Measurements from ENCODE around the gene ELAVL1.

The ELAVL1 gene

DNA sequence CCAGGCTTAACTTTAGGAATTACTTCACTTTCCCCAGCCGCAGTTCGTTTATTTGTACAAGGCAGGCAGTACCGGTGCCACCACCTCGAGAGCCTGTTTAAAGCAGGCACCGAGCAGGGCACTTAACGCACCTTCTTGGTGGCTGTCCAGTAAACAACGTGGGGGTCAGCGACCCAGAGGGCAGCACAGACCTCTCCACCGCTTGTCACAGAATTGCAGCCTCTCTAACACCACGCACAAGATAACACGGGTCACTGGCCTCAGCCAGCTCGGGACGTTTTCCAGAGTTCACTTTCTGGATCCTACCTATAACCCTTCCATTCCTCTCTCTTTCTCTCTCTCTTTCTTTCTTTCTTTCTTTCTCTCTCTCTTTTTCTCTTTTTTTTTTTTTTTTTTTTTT, 16.8 kb upstream of the ELAVL1 start:
- DNase-seq (ENCODE audit: extremely low read depth in 1 of 2, low read depth in 1 of 2): no peak

DNA sequence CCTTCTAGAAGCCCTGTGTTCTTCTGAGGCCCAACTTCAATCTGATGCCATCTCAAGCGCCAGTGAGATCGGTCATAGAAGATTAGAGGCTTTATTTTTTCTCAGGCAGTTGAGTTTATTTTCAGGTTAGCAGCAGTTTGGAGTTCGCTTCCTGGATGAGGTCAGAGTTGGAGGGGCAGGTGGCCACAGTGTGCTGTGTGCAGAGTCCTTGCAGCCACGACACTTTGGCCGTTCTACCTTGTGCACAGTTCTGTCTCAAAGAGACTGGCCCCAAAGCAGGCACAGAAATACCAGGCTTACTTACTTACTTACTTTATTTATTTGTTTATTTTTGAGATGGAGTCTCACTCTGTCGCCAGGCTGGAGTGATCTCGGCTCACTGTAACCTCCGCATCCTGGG, 15.9 kb upstream of the ELAVL1 start:
- DNase-seq (ENCODE audit: extremely low read depth in 1 of 2, low read depth in 1 of 2): no peak

DNA sequence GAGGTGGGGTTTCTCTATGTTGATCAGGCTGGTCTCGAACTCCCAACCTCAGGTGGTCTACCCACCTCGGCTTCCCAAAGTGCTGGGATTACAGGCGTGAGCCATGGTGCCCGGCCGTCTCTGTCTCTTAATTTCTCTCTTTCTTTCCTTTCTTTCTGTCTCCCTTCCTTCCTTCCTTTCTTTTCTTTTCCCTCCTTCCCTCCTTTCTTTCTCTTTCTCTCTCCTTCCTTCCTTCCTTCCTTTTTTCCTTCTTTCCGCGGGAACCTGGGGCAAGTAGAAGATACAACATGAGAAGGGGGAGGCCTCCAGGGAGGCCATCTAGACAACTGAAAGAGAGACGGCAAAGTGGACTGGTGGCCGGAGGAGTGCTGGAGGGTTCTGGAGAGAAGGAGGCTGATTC, 15.2 kb upstream of the ELAVL1 start:
- no peak for DNase-seq (ENCODE audit: extremely low read depth in 1 of 2, low read depth in 1 of 2)

DNA sequence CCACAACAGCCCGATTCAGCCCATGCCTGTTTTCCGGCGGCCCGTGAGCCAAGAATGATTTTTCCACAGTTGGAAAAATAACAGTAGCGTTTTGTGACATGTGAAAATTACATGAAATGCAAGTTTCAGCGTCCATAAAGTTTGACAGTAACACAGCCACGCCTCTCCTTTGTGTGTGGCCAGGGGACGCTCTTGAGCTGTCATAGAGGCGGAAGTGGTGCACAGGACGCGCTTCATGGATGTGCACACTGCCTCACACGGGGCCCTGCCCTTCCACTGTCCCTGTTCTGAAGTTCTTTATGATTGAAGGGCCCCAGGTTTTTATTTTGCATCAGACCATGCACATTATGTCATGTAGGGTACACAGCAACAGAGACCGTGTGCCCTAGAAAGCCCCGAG, 12.4 kb upstream of the ELAVL1 start:
- DNase-seq (ENCODE audit: extremely low read depth in 1 of 2, low read depth in 1 of 2): no peak

DNA sequence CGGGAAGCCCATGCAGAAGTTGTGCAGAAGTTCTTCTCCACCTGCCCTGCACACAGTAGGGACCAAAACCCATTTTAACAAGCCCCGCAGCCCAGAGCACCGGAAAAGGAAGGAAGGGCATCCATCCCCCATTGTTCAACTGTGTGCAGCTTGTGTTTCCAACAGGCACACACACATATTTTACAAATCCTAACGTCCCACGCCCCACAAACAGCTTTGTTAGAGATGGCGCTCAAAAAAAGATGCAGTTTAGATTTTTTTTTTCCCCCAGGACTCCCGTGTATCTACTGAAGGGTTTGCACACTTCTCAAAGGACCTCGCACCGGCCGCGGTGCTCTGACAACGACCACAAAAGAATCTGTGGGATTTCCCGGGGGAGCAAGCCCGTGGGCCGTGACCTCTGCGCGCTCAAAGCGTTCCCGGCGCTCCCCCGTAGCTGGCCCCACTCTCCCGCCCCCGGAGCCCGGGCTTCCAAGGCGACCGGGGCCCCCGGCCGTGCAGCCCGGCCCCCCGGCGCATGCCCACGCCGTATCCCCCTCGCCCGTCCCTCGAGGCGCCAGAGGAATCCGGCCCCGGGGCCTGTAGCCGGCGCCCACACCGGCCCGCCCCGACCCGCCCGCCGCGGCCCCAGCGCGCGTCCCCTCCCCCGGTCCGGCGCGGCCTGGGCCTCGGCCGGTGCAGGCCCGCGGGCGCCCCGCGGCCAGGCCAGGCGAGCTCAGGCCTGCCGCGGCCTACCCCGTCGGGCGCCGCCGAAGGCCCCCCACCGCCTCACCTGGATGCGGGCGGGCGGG, 523 bp downstream of the ELAVL1 start:
- DNase-seq (ENCODE audit: extremely low read depth in 1 of 2, low read depth in 1 of 2): no peak

DNA sequence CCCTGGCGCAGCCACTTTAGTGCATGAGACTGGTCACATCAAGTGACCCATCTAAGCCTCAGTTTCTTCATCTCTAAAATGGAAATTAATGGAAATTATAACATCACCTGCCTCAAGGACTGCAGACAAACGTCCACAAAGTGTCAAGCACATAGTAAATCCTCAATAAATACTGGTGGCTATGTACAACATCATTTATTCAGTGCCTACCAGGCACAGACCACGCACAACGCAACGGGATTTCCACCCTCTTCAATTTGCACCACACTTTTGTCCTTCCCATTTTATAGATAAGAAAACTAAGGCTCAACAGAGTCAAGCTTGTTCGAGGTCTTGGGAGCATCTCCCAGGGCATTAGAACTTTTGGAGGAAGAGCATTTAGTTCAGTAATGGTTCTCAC, 1.4 kb downstream of the ELAVL1 start:
- DNase-seq (ENCODE audit: extremely low read depth in 1 of 2, low read depth in 1 of 2): no peak

DNA sequence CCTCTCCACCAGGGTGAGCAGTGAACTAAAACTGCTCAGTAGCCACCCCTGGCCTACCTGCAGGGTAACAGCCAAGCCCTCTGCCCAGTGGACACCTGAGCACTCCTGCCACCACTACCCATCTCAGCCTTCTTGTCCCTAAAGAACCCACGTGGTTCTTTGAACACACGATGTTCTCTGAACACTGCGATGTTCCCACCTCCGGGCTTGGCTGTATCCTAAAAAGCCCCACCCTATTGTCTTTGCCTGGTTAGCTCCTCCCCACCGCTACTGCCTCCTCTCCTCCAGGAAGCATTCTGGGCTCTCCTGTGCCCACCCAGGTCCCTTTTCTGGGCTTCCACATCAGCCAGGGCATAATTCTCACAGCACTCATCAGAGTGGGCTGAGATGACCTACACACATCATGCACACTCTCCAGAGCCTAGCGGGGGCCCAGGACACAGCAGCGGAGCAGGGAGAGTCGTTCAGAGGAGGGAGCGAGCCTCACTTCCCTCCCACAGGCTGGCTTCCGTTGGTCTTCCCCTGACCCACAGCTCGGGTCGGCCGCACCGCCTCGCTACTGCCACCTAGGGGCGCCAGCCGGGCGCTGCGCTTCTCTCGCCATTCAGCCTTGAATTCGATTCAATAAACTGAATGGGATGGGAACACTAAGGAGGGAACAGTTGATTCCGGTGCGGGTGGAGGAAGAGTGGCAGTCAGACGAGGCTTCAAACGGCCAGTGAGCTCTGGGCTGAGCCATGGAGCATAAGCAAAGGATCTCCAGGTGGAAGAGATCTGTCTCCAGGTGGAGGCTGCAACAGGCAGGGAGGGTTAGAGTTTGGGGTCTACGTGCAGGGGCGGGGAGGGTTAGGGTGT, 3.2 kb downstream of the ELAVL1 start:
- peak; percentile 22 to 58 for DNase-seq (ENCODE audit: extremely low read depth in 1 of 2, low read depth in 1 of 2)

DNA sequence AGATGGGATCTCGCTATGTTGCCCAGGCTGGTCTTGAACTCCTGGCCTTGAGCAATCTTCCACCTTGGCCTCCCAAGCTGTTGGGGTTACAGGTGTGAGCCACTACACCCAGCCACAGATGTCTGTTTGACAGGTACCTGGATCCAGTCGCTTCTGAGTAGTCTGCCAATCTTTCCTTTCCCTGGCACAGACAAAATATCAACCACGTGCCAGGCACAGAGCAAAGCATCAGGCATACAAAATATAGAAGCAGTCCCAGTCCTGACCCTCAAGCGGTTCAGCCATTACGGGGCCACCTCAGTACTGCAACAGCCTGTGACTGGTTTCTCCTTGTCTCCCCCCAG, 3.8 kb downstream of the ELAVL1 start:
- no peak for DNase-seq (ENCODE audit: extremely low read depth in 1 of 2, low read depth in 1 of 2)

DNA sequence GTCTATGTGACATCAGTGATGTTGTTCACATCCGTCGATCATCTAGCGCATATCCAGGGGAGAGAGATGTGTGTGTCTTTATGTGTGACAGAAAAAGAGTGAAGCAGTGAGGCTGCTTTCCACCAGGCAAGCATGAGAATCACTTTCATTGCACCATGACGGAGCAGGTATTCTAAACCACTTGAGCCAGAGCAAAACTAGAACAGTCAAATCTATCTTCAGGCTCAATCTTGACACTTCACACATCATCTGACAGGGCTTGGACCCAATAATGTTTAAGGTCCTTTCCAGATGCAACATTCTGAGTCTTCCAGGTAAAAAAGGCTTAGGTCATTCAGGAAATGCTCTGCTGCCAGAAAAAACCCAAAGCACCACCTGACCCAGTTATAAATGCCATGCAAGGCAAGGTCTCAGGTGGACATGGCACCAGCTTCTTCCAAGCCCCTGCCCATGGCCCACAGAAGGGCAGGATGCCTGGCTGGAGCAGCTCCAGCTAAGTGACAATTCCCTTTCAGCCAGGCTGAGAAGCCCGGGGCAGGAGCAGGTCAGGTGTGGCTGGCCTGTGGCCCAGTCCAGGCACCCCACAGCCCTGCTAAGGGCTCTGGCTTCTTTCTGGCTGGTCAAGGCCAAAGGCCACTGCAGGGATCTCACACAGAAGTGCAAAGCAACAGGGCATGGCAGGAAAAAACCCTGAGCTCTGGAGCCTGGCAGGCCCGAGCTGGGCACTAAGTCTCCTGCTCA, 5.0 kb downstream of the ELAVL1 start:
- no peak for DNase-seq (ENCODE audit: extremely low read depth in 1 of 2, low read depth in 1 of 2)

DNA sequence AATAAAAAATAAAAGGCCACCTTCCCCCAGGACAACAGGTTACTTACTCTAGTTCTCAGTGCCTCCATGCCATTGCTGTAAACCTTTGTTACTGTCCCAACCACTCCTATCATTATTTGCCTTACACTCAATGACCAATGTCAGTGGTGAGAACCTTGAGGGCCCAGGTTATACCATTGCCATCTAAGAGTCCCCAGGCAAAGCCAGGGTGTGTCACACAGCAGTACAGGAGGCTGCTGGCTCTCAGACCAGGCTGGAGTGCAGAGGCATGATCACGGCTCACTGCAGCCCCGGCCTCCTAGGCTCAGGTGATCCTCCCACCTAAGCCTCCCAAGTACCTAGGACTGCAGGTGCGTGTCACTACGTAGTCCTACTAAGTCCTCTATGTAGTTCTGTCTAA, 6.1 kb downstream of the ELAVL1 start:
- no peak for DNase-seq (ENCODE audit: extremely low read depth in 1 of 2, low read depth in 1 of 2)

DNA sequence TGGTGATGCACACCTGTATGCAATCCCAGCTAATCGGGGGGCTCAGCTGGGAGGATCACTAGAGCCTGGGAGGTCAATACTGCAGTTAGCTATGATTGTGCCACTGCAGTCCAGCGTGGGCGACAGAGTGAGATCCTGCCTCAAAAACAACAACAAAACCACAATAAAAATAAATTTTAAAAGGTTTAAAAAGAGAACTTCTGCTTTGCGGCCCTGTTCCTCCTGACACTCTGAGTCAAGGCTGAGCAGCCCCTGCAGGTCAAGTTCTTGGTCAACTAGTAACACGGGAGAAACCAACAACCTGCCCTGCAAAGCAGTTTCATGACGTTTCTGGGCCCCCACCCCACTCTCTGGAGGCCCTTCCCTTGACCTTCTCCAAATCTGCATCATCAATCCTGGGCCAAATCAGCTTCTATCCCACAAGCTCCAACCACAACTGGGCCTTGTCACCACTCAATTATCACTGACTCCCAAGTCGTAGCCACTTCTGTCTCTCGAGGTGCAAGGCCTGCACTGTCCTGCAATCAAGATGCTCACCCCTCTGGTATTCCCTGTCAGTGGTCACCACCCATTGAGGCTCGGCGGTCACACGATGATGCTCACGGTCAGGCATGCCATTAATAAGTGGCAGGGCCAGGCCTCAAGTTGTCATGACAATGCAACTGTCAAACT, 7.5 kb downstream of the ELAVL1 start:
- DNase-seq (ENCODE audit: extremely low read depth in 1 of 2, low read depth in 1 of 2): no peak

DNA sequence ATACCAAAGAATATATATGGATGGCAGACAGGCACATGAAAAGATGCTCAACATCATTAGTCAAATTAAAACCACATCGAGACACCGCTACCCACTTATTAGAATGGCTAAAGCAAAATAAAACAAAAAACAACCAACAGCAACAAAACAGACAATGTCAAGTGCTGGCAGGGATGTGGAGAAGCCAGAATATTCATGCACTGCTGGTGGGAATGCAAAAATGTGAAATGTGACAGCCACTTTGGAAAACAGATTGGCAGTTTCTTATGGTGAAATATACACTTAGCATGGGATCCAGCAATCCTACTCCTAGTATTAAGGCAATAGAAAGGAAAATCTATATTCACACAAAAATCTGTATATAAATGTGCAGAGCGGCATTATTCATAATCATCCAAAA, 8.6 kb downstream of the ELAVL1 start:
- DNase-seq (ENCODE audit: extremely low read depth in 1 of 2, low read depth in 1 of 2): no peak

DNA sequence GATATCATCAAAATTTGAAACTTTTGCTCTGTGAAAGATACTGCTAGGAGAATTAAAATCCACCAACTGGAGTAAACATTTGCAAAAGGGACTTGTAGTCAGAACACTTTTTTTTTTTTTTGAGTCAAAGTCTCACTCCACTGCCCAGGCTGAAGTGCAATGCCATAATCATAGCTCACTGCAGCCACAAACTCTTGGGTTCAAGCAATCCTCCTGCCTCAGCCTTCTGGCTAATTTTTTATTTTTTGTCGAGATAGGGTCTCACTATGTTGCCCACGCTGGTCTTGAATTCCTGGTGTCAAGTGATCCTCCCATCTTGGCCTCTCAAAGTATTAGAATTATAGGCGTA, 9.7 kb downstream of the ELAVL1 start:
- no peak for DNase-seq (ENCODE audit: extremely low read depth in 1 of 2, low read depth in 1 of 2)

DNA sequence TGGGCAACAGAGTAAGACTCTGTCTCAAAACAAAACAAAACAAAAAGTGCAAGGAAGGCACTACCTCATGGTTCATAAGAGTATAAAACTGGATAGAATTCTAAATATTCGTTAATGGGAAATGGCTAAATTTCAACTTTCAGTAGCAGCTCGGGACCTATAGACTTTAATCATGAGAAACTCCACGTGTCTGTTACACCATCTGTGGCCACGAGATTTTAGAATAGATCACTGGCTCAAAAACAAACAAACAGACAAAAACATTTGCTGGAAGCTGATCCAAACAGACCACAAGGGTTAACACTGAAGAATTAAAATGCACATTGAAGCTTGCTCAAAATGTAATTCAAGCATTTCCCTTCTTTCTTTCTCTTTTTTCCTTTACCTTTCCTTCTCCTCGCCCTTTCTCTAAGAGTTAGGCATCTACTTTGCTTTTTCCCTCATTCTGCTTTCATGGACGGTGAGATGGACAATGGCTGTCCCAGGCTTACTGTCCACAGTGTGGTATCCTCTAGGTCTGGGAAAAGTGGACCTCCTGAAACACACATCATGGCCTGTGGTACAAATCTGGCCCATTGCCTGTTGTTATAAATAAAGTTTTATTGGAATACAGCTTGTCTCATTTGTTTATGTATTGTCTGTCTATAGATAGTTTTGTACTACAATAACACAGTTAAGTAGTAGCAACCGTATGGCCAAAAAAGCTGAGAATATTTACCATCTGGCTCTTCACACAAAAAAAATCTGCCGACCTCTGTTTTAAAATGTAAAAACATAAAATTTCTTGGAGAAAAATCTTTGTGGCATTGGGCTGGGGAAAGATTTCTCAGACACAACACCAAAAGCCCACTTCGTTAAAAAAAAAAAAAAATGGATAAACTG, 10.3 kb downstream of the ELAVL1 start:
- no peak for DNase-seq (ENCODE audit: extremely low read depth in 1 of 2, low read depth in 1 of 2)

DNA sequence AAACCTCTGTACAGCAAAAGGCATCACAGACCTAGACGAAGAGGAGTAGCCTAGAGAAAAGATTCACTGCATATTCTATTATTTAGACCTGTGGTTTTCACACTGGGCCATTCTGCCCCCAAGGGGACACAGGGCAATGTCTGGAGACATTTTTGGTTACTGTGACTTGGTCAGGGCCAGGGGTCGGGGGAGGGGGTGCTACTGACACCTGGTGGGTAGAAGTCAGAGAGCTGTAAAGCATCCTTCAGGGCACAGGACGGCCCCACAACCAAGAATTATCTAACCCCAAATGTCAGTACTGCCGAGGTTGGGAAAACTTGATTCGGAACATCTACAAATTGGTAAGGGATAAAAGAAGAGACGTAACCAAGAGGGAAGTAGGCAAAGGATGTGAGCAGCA, 11.3 kb downstream of the ELAVL1 start:
- DNase-seq (ENCODE audit: extremely low read depth in 1 of 2, low read depth in 1 of 2): no peak

DNA sequence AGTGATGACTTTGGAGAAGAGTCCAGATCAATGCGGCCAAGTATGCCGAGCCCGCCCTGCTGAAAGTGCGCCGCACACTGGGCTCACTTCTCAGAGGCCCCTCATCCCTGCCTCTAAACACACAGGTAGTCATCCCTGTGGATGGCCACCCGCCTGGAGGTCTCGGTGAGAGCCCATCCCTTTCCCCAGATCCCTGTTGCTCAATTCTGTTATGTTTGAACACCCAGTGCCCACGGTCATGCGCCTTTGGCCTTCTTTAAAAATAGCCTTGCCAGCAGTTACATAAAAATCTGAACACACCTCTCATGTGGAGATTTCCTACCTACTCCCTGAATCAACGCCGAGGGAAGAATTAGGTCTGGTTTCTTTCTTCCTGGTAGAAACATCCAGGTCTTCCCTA, 11.9 kb downstream of the ELAVL1 start:
- DNase-seq (ENCODE audit: extremely low read depth in 1 of 2, low read depth in 1 of 2): no peak

DNA sequence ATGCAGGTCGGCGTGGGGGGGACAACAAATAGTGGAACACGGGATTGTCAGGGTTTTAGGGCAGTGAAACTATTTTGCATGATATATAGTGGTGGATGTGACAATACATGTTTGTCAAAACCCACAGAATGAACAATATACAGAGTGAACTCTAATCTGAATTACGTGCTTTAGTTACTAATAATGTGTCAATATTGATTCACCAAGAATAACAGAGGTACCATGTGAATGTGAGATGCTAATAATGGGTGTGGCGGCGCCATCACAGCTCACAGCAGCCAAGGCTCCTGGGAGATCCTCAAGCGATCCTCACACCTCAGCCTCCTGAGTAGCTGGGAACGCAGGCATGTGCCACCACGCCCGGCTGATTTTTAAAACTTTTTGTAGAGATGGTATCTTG, 12.9 kb downstream of the ELAVL1 start:
- no peak for DNase-seq (ENCODE audit: extremely low read depth in 1 of 2, low read depth in 1 of 2)

DNA sequence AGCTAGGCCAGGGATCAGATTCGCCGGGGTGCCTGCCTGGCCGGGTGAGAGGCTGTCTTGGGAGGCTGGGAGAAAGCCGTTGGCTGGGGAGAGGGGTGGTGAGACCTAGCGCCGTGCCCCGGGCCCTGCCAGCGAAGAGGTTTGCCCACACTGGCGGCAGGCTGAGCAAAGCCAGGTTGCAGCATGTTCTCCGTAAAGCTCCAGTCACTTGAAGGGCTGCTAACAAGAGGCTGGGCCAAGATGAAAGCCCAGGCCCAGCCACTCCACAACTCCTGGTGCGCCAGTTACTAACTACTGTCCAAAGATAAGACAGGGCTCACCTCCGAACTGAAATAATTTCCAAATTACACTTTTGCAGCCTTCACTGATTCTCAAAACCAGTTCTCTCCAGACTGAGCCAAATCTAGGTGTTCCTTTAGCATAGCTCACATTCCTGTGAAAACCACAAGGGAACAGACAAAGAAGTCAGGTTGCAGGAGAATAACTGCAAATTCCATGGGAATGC, 16.3 kb downstream of the ELAVL1 start:
- no peak for DNase-seq (ENCODE audit: extremely low read depth in 1 of 2, low read depth in 1 of 2)

DNA sequence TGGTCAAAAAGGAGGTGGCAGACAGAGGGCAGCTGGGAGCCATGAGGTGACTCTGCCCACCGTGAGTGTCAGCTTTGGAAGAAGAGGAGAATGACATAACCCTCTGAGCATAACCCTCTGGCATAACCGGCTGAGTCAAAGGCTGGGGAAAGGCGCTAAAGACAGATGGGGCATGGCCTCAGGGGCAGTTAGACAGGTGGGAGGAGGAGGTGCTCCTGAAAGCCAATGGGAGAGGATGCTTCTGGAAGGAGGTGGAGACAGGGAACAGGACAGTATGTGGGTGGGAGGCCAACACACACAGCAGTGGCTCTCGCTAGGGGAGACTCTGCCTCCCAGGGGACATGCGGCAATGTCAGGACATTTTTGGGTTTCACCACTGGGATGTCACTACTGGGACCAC, 17.1 kb downstream of the ELAVL1 start:
- no peak for DNase-seq (ENCODE audit: extremely low read depth in 1 of 2, low read depth in 1 of 2)

DNA sequence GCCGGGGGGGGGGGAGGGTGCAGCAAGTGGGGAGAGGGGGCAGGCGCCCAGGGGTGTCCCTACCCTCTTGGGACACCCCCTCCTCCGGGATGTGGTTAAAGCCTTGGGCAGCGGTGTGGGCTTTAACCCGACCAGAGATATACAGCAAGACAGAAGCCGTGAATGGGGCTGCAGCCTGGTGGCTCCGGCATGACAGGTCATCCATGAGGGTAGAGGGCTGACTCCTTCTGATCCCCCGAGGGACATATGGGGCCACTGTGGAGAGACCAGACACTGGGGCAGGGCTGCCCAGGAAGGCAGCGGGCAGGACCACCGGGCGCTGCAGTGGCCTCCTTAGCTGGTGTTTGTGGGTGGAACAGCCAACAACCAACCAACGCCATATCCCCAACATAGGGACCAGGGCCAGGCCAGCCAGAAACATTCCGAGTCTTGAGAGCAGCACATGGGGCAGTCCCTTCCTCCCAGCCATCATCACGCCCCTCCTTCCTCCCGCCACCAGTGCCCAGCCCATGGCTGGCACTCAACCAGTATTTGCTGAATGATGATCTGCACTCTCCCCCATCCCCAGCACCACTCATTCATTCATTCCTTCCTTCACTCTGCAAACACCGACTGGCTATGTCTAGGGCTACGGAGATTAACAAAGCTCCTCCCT, 18.2 kb downstream of the ELAVL1 start:
- DNase-seq (ENCODE audit: extremely low read depth in 1 of 2, low read depth in 1 of 2): no peak

Data from activated CD8-positive, alpha-beta memory T cell treated with anti-CD3 and anti-CD28 coated beads for 1 hour (primary cell).